PC-9 (cell line): ENCODE measurements around the gene SCNN1B. TPM values are rescaled to one million over a fixed set of nuclear protein-coding genes. Genes with fewer than 3 reads are reported as not detected.

Experiments used
- BruUV-seq: library from RNA; stranded (reverse); fragments of 400-500 nt; replicated peaks from 2 replicates; lab custom pipeline; 2021; lab: Mats Ljungman, UMichigan
- CTCF ChIA-PET: fragments of 300-600 bp; sonication (Branson Sonifier 250); formaldehyde crosslinking; loops from one replicate; lab custom pipeline; 2022; ENCODE audit warnings: antibody characterized with exemption; lab: Charles Lee
- POLR2A ChIA-PET: fragments of 300-600 bp; sonication (Branson Sonifier 250); formaldehyde crosslinking; loops from one replicate; lab custom pipeline; 2022; ENCODE audit warnings: antibody characterized with exemption; ENCODE audit not compliant: unreplicated experiment; lab: Charles Lee
- DNase-seq, 2 experiments: peaks; one replicate each; pipeline versions ENCODE4 v3.0.0 to v3.0.0-alpha.2; 2015 to 2022; ENCODE audit warnings: mixed read lengths in 1 of 2
- H2AFZ ChIP-seq: fragments of 200-600 bp; sonication (generic); 2 replicates; pipeline ENCODE4 v1.8.1; 2017; ENCODE audit warnings: antibody characterized with exemption
- H3F3A ChIP-seq: fragments of 200-600 bp; sonication (generic); 2 replicates; pipeline ENCODE4 v1.8.1; 2017; ENCODE audit warnings: antibody characterized with exemption, mild to moderate bottlenecking, low read depth; ENCODE audit not compliant: insufficient read depth
- H3K27ac ChIP-seq: fragments of 200-600 bp; sonication (generic); 2 replicates; pipeline ENCODE4 v1.6.1; 2016; ENCODE audit warnings: mixed run types
- H3K27me3 ChIP-seq: fragments of 200-600 bp; sonication (generic); 2 replicates; pipeline ENCODE4 v1.6.1; 2016; ENCODE audit warnings: low read depth, mixed run types; ENCODE audit not compliant: insufficient read depth
- H3K36me3 ChIP-seq: fragments of 200-600 bp; sonication (generic); 2 replicates; pipeline ENCODE4 v1.6.1; 2016; ENCODE audit warnings: low read depth, mixed run types
- H3K4me1 ChIP-seq: fragments of 200-600 bp; sonication (generic); replicated peaks from 2 replicates; pipeline ENCODE4 v1.6.1; 2016; ENCODE audit warnings: mixed run types; ENCODE audit not compliant: insufficient read depth
- H3K4me2 ChIP-seq: fragments of 200-600 bp; sonication (generic); 2 replicates; pipeline ENCODE4 v1.6.1; 2017; ENCODE audit warnings: mixed run types
- H3K4me3 ChIP-seq: fragments of 200-600 bp; sonication (generic); 2 replicates; pipeline ENCODE4 v1.6.1; 2016; ENCODE audit warnings: mixed run types
- H3K79me2 ChIP-seq: fragments of 200-600 bp; sonication (generic); 2 replicates; pipeline ENCODE4 v1.6.1; 2017; ENCODE audit warnings: low read depth, mixed run types
- H3K9me2 ChIP-seq: fragments of 200-600 bp; sonication (generic); 2 replicates; pipeline ENCODE4 v1.8.1; 2017; ENCODE audit warnings: mild to moderate bottlenecking; ENCODE audit not compliant: insufficient read depth
- H3K9me3 ChIP-seq: fragments of 200-600 bp; sonication (generic); 2 replicates; pipeline ENCODE4 v1.8.1; 2016; ENCODE audit warnings: low read depth; ENCODE audit not compliant: insufficient read depth
- H4K20me1 ChIP-seq: fragments of 200-600 bp; sonication (generic); 2 replicates; pipeline ENCODE4 v1.8.1; 2017; ENCODE audit not compliant: insufficient read depth
- CTCF ChIP-seq: fragments of 200-600 bp; sonication (generic); conservative IDR thresholded peaks from 2 replicates; pipeline ENCODE4 v1.6.1; 2017; ENCODE audit warnings: mixed run types, antibody characterized with exemption, mild to moderate bottlenecking, moderate library complexity
- EZH2 ChIP-seq: fragments of 200-600 bp; sonication (generic); IDR thresholded peaks from 2 replicates; pipeline ENCODE4 v1.8.0; 2017; ENCODE audit warnings: antibody characterized with exemption, low read depth
- intact Hi-C: fragments of 100-400 bp; cut with micrococcal nuclease; formaldehyde crosslinking; loops from one replicate; pipeline ENCODE4 v1.10.0; 2022; ENCODE audit not compliant: unreplicated experiment
- total RNA-seq: library from RNA; stranded (reverse); gene quantifications from 2 replicates; pipeline ENCODE4 v1.2.3, GENCODE V29; 2021

The SCNN1B gene
- total RNA-seq, 1 experiment from 2014 or later: 0.57 TPM

GRCh38 chr16:23279721-23280153, 22.4 kb upstream of the SCNN1B start:
- ChIA-PET POLR2A (interaction anchor here (0.7 kb wide), 1 partner anchor 104 kb away, joined by 4 read pairs; no protein-coding TSS in a partner anchor), CTCF (no interaction called here)
- DNase-seq: no peak
- Histone ChIP-seq H3K79me2 (no peaks in the 10 kb centered on the region), H3K4me2 (no peak overlapping the region), H3K27ac (no peak overlapping the region), H3K4me1 (peaks cover 55% of the 10 kb centered on the region), H3K9me3 (no peaks in the 10 kb centered on the region), H3K9me2 (no peaks in the 10 kb centered on the region), H3K4me3 (no peak overlapping the region), H3F3A (peaks cover 41% of the 10 kb centered on the region), H2AFZ (no peak overlapping the region), H3K36me3 (no peaks in the 10 kb centered on the region), H3K27me3 (no peaks in the 10 kb centered on the region), H4K20me1 (no peaks in the 10 kb centered on the region)
- no TSS peak for BruUV-seq
- no peak for TF ChIP-seq CTCF
- no peak for TF ChIP-seq EZH2
- intact Hi-C loops: no loop called here

GRCh38 chr16:23280483-23280967, 21.6 kb upstream of the SCNN1B start:
- H3K4me2 ChIP-seq: peak overlapping the region; percentile 45
- H3K4me1 ChIP-seq: peaks cover 62% of the 10 kb centered on the region
- no peaks in the 10 kb centered on the region for H3K9me3 ChIP-seq
- no peaks in the 10 kb centered on the region for H3K27me3 ChIP-seq
- H3K27ac ChIP-seq: peak overlapping the region; percentile 51
- DNase-seq: peak; percentile 24 to 96
- BruUV-seq: no TSS peak
- H3F3A ChIP-seq: peaks cover 48% of the 10 kb centered on the region
- no peaks in the 10 kb centered on the region for H3K9me2 ChIP-seq
- no peaks in the 10 kb centered on the region for H4K20me1 ChIP-seq
- H3K79me2 ChIP-seq: no peaks in the 10 kb centered on the region
- intact Hi-C loops: no loop called here
- TF ChIP-seq EZH2: no peak
- TF ChIP-seq CTCF: no peak
- POLR2A ChIA-PET: interaction anchor here (0.6 kb wide), 1 partner anchor 13 kb away, joined by 4 read pairs; no protein-coding TSS in a partner anchor
- no peaks in the 10 kb centered on the region for H3K36me3 ChIP-seq
- no peak overlapping the region for H3K4me3 ChIP-seq
- CTCF ChIA-PET: no interaction called here
- no peak overlapping the region for H2AFZ ChIP-seq

GRCh38 chr16:23282568-23282967, 19.5 kb upstream of the SCNN1B start:
- no TSS peak for BruUV-seq
- CTCF ChIA-PET: no interaction called here
- H3K27me3 ChIP-seq: no peaks in the 10 kb centered on the region
- intact Hi-C loops: no loop called here
- peak in 1 of 2 experiments; percentile 24 for DNase-seq
- TF ChIP-seq EZH2 (no peak), CTCF (no peak)
- H4K20me1 ChIP-seq: no peaks in the 10 kb centered on the region
- peak overlapping the region; percentile 31; the same call in 1 of the 2 replicates for H3K27ac ChIP-seq
- no peak overlapping the region for H2AFZ ChIP-seq
- H3K9me3 ChIP-seq: no peaks in the 10 kb centered on the region
- no peaks in the 10 kb centered on the region for H3K9me2 ChIP-seq
- H3K4me1 ChIP-seq: peaks cover 83% of the 10 kb centered on the region
- no peak overlapping the region for H3K4me2 ChIP-seq
- H3K36me3 ChIP-seq: no peaks in the 10 kb centered on the region
- peaks cover 69% of the 10 kb centered on the region for H3F3A ChIP-seq
- no peak overlapping the region for H3K4me3 ChIP-seq
- H3K79me2 ChIP-seq: no peaks in the 10 kb centered on the region
- POLR2A ChIA-PET: no interaction called here
